Activated CD4-positive, CD25-positive, alpha-beta regulatory T cell treated with anti-CD3 and anti-CD28 coated beads, Interleukin-2, amount 50 U/mL, for 24 hours (primary cell): ENCODE data around the gene LRRC37B.
"Not testable (repeated sequence)": the region's sequence is repeated elsewhere in the genome, so short reads cannot be mapped to it uniquely, and the experiment has no call there.

ENCODE experiments used
- ATAC-seq, 2 donors: fragments of 150-1000 bp; cut with Tn5 transposase; one replicate each; pipeline ENCODE4 v1.10.0; 2021; ENCODE audit warnings: mild to moderate bottlenecking in 1 of 2, moderate library complexity in 1 of 2

LRRC37B gene

GRCh38 chr17:32006957-32007462, at the start of gene LRRC37B:
TSS of gene LRRC37B (plus strand) at chr17:32007383. CDS start at chr17:32021393, 14,010 bp downstream.
- ATAC-seq, result peak; percentile 93 to 95

DNA sequence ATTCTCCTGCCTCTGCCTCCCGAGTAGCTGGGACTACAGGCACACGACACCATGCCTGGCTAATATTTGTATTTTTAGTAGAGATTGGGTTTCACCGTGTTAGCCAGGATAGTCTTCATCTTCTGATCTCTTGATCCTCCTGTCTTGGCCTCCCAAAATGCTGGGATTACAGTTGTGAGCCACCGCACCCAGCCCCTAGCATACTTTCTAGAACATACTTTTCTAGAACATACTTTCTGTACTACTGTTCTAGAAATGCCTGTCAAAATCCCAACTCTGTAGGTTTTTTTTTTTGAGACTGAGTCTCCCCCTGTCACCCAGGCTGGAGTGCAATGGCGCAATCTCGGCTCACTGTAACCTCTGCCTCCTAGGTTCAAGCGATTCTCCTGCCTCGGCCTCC, 43.1 kb upstream of the LRRC37B start:
- ATAC-seq, result not testable (repeated sequence)

- ATAC-seq, result no peak
Measured at GRCh38 chr17:31967648-31968047, 39.5 kb upstream of the LRRC37B start.

DNA sequence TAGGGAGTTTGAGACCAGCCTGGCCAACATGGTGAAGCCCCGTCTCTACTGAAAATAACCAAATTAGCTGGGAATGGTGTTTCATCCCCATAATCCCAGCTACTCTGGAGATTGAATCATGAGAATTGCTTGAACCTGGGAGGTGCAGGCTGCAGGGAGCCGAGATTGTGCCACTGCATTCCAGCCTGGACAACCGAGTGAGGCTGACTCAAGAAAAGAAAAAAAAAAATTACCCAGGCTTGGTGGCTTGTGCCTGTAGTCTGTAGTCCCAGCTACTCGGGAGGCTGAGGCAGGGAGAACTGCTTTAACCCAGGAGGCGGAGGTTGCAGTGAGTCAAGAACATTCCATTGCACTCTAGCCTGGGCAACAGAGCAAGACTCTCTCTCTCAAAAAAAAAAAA, 36.8 kb upstream of the LRRC37B start:
- not testable (repeated sequence) for ATAC-seq

- ATAC-seq, result peak in 1 of 2 donors; percentile 24
Measured at GRCh38 chr17:31974269-31975071, 32.7 kb upstream of the LRRC37B start.

DNA sequence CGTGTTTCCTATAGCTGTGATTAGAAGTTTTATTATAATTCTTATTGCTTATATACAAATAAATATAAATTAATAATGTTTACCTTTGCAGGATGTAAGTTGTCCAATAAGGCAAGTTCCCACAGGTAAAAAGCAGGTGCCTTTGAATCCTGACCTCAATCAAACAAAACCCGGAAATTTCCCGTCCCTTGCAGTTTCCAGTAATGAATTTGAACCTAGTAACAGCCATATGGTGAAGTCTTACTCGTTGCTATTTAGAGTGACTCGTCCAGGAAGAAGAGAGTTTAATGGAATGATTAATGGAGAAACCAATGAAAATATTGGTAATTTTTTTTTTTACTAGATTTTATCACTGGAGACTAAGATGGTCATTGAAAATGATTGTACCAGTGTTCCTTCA, 31.8 kb upstream of the LRRC37B start:
- not testable (repeated sequence) for ATAC-seq

GRCh38 chr17:31991821-31992220, 15.4 kb upstream of the LRRC37B start:
- not testable (repeated sequence) for ATAC-seq

DNA sequence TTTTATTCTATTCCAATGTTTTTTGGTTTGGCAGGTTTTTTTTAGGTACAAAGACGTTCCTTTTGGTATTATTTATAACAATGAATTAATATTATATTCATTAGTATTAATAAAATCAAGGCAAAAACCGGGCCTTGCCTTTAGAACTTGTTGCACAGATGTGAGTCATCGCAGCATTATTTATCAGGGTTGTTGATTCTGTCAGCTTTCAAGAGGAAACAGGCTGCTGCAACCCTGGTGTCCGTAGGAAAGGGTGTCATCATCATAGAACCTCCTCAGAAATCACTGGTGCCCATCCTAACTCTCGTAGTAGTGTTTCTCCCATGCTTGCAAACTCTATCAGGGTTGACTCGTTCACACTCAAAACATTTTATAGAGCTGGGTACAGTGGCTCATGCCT, 10.2 kb upstream of the LRRC37B start:
- ATAC-seq, result no peak

DNA sequence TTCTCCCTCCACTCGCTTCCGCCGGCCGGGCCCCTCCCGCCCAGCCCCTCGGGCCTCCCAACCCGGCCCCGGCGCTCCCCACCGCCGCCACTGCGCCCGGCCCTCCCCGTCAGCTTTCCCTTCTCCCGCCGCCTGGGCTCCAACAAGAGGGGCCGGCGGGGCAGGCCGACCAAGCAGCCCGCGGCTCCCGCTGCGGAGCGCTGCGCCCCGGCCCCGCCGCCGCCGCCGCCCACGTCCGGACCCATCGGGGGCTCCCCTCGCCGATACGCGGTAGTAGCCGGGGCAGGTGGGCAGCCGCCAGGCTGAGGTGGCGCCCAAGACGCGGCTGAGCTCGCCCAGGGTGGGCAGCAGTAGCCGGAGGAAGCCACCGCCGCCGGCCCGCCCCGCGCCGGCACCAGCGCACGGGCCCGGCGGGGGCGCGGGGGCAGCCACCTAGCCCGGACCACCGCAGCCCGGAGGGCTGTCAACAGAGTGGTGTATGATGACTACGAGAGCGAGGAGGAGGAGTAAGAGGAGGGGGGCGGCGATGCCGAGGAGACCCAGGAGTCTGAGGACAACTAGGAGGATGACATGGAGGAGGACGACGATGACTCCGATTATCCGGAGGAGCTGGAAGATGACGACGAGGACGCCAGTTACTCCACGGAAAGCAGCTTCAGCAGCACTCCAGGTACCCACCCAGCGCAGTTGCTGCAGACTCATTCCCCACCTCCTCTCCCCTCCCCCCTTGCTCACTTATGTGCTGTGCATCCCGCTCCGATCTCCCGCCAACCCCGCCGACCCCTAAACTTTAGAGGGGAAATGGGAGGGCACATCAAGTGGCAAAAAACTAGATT, 498 bp downstream of the LRRC37B start:
- ATAC-seq, result peak; percentile 46 to 55

GRCh38 chr17:32009262-32009542, 2.0 kb downstream of the LRRC37B start:
- ATAC-seq, result no peak

GRCh38 chr17:32010114-32010513, 2.9 kb downstream of the LRRC37B start:
- ATAC-seq, result no peak

- no peak for ATAC-seq
Measured at GRCh38 chr17:32015245-32016013, 8.2 kb downstream of the LRRC37B start.

DNA sequence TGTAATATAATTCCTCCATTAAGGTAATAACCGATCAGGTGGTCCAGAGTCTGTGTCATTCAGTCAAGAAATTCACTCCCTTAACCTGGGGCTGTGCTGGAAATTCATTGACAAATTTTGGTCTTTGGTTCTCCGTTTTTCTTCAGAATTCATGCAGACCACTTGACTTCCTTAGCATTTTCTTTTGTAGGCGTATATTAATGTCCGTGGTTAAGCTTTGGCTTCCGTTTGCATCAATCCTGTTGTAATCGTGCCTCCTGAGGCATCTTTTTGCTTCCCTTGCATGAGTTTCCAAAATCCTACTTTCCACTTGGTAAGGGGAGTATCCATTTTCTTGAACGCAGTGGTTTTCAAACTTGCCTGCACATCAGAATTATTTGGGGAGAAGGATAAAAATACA, 9.0 kb downstream of the LRRC37B start:
- ATAC-seq, result no peak

- no peak for ATAC-seq
Measured at GRCh38 chr17:32019228-32019627, 12.0 kb downstream of the LRRC37B start.

- no peak for ATAC-seq
Measured at GRCh38 chr17:32020943-32021614, 13.9 kb downstream of the LRRC37B start.

DNA sequence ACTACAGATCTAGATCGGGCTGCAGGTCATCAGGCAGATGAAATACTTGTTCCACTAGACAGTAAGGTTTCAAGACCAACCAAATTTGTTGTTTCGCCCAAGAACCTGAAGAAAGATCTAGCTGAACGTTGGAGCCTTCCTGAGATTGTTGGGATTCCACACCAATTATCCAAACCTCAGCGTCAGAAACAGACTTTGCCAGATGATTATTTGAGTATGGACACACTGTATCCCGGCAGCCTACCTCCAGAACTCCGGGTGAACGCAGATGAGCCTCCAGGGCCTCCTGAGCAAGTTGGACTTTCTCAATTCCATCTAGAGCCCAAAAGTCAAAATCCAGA, 14.4 kb downstream of the LRRC37B start:
- no peak for ATAC-seq

DNA sequence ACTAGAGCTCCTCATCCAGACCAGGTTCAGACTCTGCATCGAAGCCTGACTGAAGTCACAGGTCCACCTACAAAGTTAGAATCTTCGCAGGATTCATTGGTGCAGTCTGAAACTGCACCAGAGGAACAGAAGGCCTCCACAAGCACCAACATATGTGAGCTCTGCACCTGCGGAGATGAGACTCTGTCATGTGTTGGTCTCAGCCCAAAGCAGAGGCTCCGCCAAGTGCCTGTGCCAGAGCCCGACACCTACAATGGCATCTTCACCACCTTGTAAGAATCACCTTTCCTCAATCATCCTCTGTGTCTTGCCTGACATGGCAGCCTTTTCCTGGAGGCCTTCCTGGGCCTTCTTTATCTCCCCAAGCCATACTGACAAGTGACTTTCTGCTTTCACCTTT, 15.4 kb downstream of the LRRC37B start:
- not testable (repeated sequence) for ATAC-seq

DNA sequence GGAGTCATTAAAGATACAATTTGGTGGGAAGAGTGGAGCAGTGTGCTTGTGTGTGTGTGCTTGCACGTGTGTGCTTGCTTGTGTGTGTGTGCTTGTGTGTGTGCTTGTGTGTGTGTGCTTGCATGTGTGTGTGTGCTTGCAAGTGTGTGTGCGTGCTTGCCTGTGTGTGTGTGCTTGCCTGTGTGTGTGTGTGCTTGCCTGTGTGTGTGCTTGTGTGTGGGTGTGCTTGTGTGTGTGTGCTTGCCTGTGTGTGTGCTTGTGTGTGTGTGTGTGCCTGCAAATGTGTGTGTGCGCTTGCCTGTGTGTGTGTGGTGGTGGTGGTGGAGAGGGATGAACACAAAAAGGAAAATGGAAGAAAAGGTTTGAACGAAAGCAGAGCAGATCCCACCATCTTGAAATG, 20.1 kb downstream of the LRRC37B start:
- ATAC-seq, result not testable (repeated sequence)

DNA sequence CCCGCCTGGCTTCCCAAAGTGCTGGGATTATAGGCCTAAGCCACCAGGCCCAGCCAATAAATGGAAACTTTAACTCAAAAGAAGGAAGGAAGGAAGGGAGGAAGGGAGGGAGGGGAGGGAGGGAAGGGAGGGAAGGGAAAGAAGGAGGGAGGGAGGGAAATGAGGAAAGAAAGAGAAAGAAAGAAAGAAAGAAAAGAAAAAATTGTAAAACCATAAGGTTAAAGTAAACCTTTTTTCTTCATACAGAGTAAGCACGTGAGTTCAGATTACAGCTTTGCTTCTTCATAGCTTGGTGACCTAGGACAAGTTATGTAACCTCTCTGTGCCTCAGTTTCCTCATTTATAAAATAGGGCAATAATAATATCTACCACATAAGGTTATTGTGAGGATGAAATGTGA, 26.0 kb downstream of the LRRC37B start:
- ATAC-seq, result no peak

DNA sequence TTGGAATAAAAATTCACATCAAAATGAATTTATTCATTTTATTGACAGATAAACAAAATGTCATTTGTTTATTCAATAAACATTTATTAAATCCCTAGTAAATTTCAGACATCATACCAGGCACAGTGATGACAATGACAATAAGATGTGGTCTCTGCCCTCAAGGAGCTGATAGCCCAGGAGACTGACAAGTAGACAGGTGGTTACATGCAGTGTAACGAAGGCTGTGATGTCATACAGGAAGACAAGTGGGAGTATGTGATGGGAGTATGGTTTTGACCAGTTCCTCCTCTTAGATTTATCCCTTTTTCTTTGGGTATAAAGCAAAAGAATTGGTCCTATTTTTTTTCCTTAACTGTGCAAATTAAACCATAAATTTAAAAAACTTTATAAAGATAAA, 26.6 kb downstream of the LRRC37B start:
- ATAC-seq, result not testable (repeated sequence)

DNA sequence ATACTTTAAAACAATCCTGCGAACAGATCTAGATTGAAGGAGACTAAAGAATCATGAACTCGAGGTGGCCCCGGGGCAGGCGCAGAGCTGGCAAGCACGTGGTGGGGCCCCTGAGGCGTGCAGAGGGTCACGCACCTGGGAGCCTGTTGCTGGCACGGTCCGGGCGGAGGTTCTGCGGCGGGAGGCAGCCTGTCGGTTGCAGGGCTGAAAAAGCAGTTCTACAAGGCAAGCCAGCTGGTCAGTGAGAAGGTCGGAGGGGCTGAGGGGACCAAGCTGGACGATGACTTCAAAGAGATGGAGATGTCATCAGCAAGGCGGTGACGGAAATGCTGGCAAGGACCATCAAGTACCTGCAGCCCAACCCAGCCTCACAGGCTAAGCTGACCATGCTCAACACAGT, 33.1 kb downstream of the LRRC37B start:
- ATAC-seq, result not testable (repeated sequence)

GRCh38 chr17:32041306-32041875, 34.2 kb downstream of the LRRC37B start:
- not testable (repeated sequence) for ATAC-seq
